ENCODE measurements around the gene SPRN.

DNA sequence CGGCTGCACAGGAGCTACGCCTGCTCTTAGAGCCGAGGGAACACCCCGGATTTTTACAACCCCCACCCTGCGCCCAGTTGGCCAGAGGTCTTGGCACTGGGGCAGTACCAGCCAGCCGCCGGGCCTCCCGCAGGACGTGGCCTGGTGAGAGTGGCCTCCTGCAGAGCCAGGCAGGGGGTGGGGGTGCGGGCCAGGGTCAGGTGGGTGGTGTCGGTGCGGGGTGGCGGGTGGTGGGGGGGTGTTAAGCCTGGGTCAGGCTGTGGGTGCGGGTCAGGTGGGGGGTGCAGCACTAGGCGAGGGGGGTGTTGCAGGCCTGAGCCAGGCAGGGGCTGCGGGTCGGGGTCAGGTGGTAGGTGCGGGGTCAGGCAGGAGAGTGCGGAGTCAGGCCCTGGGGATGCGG lies 51.9 kb downstream of the SPRN start:
- TF ChIP-seq, protein P1, sequence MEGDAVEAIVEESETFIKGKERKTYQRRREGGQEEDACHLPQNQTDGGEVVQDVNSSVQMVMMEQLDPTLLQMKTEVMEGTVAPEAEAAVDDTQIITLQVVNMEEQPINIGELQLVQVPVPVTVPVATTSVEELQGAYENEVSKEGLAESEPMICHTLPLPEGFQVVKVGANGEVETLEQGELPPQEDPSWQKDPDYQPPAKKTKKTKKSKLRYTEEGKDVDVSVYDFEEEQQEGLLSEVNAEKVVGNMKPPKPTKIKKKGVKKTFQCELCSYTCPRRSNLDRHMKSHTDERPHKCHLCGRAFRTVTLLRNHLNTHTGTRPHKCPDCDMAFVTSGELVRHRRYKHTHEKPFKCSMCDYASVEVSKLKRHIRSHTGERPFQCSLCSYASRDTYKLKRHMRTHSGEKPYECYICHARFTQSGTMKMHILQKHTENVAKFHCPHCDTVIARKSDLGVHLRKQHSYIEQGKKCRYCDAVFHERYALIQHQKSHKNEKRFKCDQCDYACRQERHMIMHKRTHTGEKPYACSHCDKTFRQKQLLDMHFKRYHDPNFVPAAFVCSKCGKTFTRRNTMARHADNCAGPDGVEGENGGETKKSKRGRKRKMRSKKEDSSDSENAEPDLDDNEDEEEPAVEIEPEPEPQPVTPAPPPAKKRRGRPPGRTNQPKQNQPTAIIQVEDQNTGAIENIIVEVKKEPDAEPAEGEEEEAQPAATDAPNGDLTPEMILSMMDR (IDR thresholded peaks at IDR 0.05; ENCODE audit: low read length) = no peak
- TF ChIP-seq EZH2 (optimal IDR thresholded peaks at IDR 0.05; ENCODE audit: low read depth, low read length) = no peak
